Transverse colon (tissue), 4 donors: ENCODE measurements around the gene KCP. TPM values are rescaled to one million over a fixed set of nuclear protein-coding genes. Genes with fewer than 3 reads are reported as not detected.
A peak's percentile ranks its signal among the peaks of the same experiment; 100 is the strongest.

Experiments
- DNase-seq: peaks from one replicate; pipeline ENCODE4 v3.0.0-alpha.2; 2019
- H3K27ac ChIP-seq, 4 donors: fragments of 200-600 bp; sonication (generic); 2 replicates each; pipeline ENCODE4 v1.5.1; 2016 to 2018; ENCODE audit warnings: inconsistent platforms in 4 of 4
- H3K27me3 ChIP-seq: fragments of 200-600 bp; sonication (generic); 2 replicates; pipeline ENCODE4 v1.5.1; 2017; ENCODE audit warnings: inconsistent platforms
- H3K36me3 ChIP-seq, 4 donors: fragments of 200-600 bp; sonication (generic); 2 replicates each; pipeline ENCODE4 v1.5.1; 2017 to 2019; ENCODE audit warnings: inconsistent platforms in 4 of 4
- H3K4me1 ChIP-seq, 4 donors: fragments of 200-600 bp; sonication (generic); 2 replicates each; pipeline ENCODE4 v1.5.1; 2017 to 2020; ENCODE audit warnings: inconsistent platforms in 4 of 4
- H3K4me3 ChIP-seq, 4 donors: fragments of 200-600 bp; sonication (generic); 1 replicate in 1 of 4; 2 replicates in 3 of 4; pipeline versions ENCODE4 v1.5.1 to v1.6.1; 2017 to 2019; ENCODE audit warnings: inconsistent platforms in 4 of 4
- H3K9me3 ChIP-seq, 2 donors: fragments of 200-600 bp; sonication (generic); 2 replicates each; pipeline ENCODE4 v1.5.1; 2017 to 2019; ENCODE audit warnings: inconsistent platforms in 2 of 2
- EP300 ChIP-seq: sonication (generic); formaldehyde crosslinking; IDR thresholded peaks from one replicate; pipeline ENCODE4 v1.6.1; 2017; ENCODE audit warnings: antibody characterized with exemption, low read depth
- POLR2A ChIP-seq: fragments of 450-650 bp; IDR thresholded peaks from one replicate; pipeline ENCODE4 v1.6.1; 2016; ENCODE audit warnings: antibody characterized with exemption, mild to moderate bottlenecking, moderate library complexity
- POLR2AphosphoS5 ChIP-seq, 3 donors: sonication (generic); formaldehyde crosslinking; IDR thresholded peaks; one replicate each; pipeline ENCODE4 v1.6.1; 2016; ENCODE audit warnings: antibody characterized with exemption in 3 of 3
- WGBS, 2 donors: methylation state at CpG; one replicate each; pipeline ENCODE4 v1.1.5; 2018; ENCODE audit warnings: low coverage in 1 of 2; 5-methylcytosine and 5-hydroxymethylcytosine counted together
- in situ Hi-C, 4 donors: fragments of 200-750 bp; cut with MboI; loops; one replicate each; pipeline versions ENCODE4 v1.15.0 to v1.15.1; 2017; ENCODE audit warnings: low sequenced_read_pairs in 3 of 4, low pct_ligation_motif_present in 1 of 4, low pct_unique_long_range_greater_than_20kb in 1 of 4
- intact Hi-C: fragments of 100-400 bp; cut with DNase I; formaldehyde crosslinking; loops from one replicate; pipeline ENCODE4 v1.15.1; 2023; ENCODE audit warnings: low total_unique reads
- total RNA-seq, 4 donors: library from RNA; depleted of rRNA; stranded (reverse); fragments of >200 nt; gene quantifications; one replicate each; pipeline ENCODE4 v1.1.0, GENCODE V29; 2016
- TF ChIP-seq, protein P1 (sequence below), 5 experiments: fragments of 200-600 bp in 3 of 5; fragments of 450-650 bp in 2 of 5; sonication (generic) in 3 of 5; IDR thresholded peaks; 1 replicate in 2 of 5; 2 replicates in 3 of 5; pipeline ENCODE4 v1.5.1; 2016 to 2017; ENCODE audit warnings: antibody characterized with exemption in 5 of 5, inconsistent platforms in 3 of 5, mild to moderate bottlenecking in 2 of 5, moderate library complexity in 1 of 5

KCP gene
- total RNA-seq, 4 donors from 2014 or later = 0.32 to 0.75 (median 0.68) TPM; not detected in 1

DNA sequence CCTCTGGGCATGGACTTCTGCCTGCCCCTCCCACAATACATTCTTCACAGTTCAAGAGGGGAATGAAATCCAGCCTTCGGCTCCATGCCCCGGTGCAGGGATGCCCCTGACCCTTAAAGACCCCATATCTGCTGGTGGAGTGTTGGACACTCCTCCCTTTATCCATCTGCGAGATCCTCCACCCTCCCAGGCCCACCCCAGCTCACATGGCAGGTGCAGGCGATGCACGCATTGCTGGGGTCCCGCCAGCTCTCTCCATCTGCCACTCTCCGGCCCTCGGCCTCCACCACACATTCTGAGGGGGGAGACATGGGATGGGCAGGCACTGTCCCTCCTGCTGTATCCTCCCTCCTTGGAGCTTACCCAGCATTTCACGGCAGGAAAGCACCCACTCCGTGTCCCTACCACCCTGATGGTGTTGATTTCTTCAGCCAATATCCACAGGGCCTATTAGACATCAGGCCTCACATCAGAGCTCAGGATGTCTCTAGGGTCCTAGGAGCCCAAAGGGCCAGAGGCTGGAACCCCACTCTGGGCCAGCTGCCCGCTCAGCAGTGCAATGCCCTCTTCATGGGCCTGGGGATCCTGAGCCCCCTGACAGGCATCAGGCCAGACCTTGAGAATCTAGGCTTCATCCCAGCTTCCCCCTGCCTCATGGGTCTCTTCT, 29.6 kb downstream of the KCP start:
- TF ChIP-seq POLR2A (no peak), EP300 (no peak), POLR2AphosphoS5 (IDR thresholded peaks at IDR 0.05) (no peak)
- TF ChIP-seq, protein P1, sequence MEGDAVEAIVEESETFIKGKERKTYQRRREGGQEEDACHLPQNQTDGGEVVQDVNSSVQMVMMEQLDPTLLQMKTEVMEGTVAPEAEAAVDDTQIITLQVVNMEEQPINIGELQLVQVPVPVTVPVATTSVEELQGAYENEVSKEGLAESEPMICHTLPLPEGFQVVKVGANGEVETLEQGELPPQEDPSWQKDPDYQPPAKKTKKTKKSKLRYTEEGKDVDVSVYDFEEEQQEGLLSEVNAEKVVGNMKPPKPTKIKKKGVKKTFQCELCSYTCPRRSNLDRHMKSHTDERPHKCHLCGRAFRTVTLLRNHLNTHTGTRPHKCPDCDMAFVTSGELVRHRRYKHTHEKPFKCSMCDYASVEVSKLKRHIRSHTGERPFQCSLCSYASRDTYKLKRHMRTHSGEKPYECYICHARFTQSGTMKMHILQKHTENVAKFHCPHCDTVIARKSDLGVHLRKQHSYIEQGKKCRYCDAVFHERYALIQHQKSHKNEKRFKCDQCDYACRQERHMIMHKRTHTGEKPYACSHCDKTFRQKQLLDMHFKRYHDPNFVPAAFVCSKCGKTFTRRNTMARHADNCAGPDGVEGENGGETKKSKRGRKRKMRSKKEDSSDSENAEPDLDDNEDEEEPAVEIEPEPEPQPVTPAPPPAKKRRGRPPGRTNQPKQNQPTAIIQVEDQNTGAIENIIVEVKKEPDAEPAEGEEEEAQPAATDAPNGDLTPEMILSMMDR (IDR thresholded peaks at IDR 0.05) = no peak
- Histone ChIP-seq H3K36me3 (no peaks in the 10 kb centered on the region), H3K4me1 (peaks cover 0 to 7% (median 3%) of the 10 kb centered on the region in 4 donors), H3K27me3 (no peaks in the 10 kb centered on the region), H3K4me3 (no peak overlapping the region), H3K27ac (no peak overlapping the region), H3K9me3 (no peaks in the 10 kb centered on the region)
- 82% methylated on average over 11 of the region's 11 CpGs; no CpG with 5 or more reads in 1 of the 2 donors for WGBS, 2 donors
- in situ Hi-C loops = loop anchor here in 1 of 4 donors (25.0 kb wide), 1 partner anchor 269 kb away; no protein-coding TSS in a partner anchor
- no peak for DNase-seq
- intact Hi-C loops = loop anchor here (10.0 kb wide), 1 partner anchor 406 kb away; the partner anchor contains the start of gene METTL2B

DNA sequence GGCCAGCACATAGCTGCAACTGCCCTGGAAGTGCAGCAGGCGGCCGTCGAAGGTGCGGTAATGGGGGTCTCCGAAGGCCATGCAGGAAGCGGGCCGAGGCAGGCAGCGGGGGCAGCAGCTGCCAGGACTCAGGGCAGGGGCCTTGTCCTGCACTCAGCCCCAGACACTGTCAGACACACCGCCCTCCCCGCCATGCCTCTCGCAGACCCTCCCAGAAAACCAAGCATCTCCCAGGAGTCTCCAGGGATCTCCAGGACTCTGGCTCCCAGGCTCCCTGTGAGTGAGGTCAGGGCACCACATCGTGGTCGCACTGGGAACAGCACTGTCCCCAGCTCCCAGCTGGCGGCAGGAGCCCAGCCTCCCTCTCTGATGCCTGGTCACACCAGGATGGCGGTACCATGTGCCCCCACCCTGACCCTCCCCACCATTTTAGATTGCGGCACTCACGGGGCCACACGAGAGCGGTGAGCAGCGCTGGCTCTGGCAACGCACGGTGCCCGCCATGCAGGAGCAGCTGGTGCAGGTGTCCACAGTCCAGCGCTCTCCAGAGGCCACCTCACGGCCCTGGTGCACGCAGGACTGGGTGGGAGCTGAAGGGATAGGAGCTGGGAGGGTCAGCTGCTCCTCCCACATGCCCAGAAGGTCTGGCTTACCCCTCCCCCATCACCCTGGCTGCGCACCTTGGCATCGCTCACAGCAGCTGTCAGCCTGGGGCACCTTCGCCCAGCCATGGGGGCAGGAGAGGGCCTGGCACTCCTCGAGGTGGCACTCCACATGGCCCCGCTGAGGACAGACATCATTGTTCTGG, 30.4 kb downstream of the KCP start:
- in situ Hi-C loops = loop anchor here in 1 of 4 donors (25.0 kb wide), 1 partner anchor 268 kb away; no protein-coding TSS in a partner anchor
- Histone ChIP-seq H3K9me3 (no peaks in the 10 kb centered on the region), H3K4me3 (no peak overlapping the region), H3K36me3 (no peaks in the 10 kb centered on the region), H3K27ac (no peak overlapping the region), H3K27me3 (no peaks in the 10 kb centered on the region), H3K4me1 (peaks cover 0 to 8% (median 3%) of the 10 kb centered on the region in 4 donors)
- no peak for TF ChIP-seq POLR2AphosphoS5 (IDR thresholded peaks at IDR 0.05)
- TF ChIP-seq, protein P1 (IDR thresholded peaks at IDR 0.05) = peak; percentile 70 to 82 (median 73)
- WGBS, 2 donors = 51% methylated on average over 31 of the region's 31 CpGs; no CpG with 5 or more reads in 1 of the 2 donors
- intact Hi-C loops = loop anchor here (10.0 kb wide), 2 partner anchors 275 to 405 kb away; partner anchors contain the start of gene METTL2B
- DNase-seq = peak; percentile 71

DNA sequence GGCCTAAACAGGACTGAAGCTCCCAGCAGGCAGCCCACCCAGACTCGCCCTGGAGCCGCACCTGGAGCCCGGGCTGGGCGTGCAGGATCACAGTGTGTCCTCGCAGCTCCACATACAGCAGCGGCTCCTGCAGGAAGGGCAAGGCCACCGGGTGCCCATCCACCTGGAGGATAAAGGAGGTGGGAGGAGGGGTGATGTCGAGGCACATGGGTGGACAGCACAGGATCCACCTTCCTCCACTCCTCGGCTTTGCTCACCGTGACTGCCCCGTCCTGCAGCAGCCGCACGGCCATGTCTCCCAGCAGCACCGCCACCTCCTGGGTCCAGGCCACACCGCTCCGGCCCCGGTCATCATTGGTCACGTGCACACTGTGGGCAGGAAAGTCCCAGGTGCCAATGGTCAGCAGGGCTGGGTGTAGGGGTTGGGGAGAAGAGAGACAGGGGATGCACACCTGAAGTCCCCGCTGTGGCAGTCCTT, 31.0 kb downstream of the KCP start:
- Histone ChIP-seq H3K27me3 (no peaks in the 10 kb centered on the region), H3K36me3 (no peaks in the 10 kb centered on the region), H3K27ac (no peak overlapping the region), H3K4me1 (peaks cover 0 to 14% (median 6%) of the 10 kb centered on the region in 4 donors), H3K9me3 (no peaks in the 10 kb centered on the region), H3K4me3 (no peak overlapping the region)
- intact Hi-C loops = loop anchor here (10.0 kb wide), 1 partner anchor 275 kb away; no protein-coding TSS in a partner anchor
- in situ Hi-C loops = loop anchor here in 1 of 4 donors (25.0 kb wide), 1 partner anchor 267 kb away; no protein-coding TSS in a partner anchor
- DNase-seq = peak; percentile 7
- 82% methylated on average over 19 of the region's 19 CpGs; no CpG with 5 or more reads in 1 of the 2 donors for WGBS, 2 donors
- TF ChIP-seq EP300 (no peak), POLR2AphosphoS5 (IDR thresholded peaks at IDR 0.05) (no peak), POLR2A (no peak)
- TF ChIP-seq, protein P1 (IDR thresholded peaks at IDR 0.05) = no peak
